ENCODE data around the gene FAM78A.

FAM78A gene

GRCh38 chr9:131276094-131276888, at the start of gene FAM78A:
TSS of gene FAM78A (minus strand) at chr9:131276510. CDS start at chr9:131276179, 331 bp downstream.
- no peak for DNase-seq

GRCh38 chr9:131324736-131325679, 48.7 kb upstream of the FAM78A start:
- no peak for DNase-seq

- no peak for DNase-seq
Measured at GRCh38 chr9:131323629-131324028, 47.3 kb upstream of the FAM78A start.

DNA sequence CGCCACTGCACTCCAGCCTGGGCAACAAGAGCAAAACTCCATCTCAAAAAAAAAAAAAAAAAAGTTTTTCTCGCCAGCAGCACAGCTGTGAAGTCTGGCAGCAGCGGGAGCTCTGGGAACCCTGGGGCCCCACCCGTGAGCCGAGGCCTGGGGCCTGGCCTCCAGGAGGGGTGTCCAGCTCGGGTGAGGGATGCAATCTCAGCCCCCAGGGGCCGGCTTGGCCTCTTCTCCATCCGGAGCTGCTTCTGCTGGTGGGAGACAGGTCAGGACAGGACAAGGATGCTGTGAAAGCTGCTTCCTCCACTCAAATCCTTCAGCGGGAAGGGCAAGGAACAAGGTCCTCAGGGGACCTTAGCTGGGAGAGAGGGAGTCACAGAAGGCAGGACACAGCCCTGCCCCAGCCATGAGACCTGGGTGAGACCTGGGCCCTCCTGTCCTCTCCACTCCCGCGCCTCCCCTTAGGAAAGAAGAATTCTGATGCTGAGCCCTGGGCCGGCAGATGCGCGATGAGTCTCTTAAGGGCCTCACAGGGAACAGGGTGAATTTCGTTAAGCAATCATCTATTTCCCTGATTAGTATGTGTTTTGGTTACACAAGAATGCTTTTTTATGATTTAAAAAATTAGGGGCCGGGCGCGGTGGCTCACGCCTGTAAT, 43.8 kb upstream of the FAM78A start:
- no peak for DNase-seq

DNA sequence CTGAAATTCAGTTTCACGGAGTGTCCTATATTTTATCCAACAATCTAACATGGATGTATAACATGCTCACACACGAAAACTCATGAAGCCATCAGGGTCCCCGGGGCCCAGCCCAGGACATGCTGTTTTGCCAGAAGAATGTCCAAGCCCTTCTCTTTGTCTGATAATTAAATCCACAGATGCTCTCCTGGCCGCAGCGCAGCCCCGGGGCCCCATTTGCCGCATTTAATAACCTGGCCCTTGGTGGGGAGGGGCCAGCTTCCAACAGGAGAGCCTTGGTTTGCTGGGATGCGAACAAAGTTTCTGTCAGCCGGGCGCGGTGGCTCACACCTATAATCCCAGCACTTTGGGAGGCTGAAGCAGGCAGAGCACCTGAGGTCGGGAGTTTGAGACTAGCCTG, 43.2 kb upstream of the FAM78A start:
- no peak for DNase-seq

- DNase-seq, result no peak
Measured at GRCh38 chr9:131318231-131319085, 42.1 kb upstream of the FAM78A start.

GRCh38 chr9:131312822-131313770, 36.8 kb upstream of the FAM78A start:
- no peak for DNase-seq

DNA sequence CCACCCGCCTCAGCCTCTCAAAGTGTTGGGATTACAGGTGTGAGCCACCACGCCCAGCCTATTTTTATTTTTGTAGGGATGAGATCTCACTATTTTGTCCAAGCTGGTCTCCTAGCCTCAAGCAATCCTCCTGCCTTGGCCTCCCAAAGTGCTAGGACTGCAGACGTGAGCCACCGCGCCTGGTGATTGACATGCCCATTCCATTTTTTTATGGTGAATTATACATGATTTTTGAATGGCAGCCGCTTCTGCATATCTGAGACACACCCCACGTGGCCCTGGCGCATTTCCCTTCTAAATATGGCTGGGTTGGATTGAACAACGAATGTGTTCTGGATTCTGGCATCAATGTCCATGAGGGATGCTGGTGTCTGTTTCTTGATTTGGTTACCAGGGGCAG, 35.9 kb upstream of the FAM78A start:
- no peak for DNase-seq

DNA sequence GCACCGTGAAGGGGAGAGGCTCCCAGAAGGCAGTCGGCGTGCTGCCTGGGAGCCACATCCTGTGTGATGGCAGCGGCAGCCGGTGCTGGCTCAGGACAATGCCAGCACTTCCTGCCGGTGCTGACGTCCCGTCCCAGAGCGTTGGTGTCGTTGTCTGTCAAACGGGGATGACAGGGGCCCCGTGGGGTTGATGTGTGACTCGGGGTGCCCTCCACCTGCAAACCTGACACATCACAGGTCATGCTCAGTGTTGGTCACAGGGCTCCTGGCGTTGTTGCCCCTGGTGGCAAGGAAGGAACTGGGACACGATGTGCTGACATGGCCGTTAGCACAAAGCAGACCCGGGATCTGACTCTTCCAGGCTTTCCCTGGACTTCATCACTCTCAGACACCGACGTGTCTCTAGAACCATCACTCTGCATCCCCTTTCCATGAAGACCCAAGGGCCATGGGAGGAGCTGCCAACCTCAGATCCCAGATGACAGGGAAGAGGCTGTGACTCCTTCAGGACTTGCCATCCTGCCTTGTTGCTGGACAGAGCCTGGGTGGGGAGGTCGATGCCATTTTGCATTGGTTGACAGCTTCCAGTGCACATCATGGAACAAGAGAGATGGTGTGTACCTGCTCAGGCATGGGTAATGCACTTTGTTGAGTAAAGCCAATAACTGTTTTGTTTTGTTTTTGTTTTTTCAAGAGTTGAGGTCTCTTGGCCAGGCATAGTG, 34.7 kb upstream of the FAM78A start:
- DNase-seq, result no peak

DNA sequence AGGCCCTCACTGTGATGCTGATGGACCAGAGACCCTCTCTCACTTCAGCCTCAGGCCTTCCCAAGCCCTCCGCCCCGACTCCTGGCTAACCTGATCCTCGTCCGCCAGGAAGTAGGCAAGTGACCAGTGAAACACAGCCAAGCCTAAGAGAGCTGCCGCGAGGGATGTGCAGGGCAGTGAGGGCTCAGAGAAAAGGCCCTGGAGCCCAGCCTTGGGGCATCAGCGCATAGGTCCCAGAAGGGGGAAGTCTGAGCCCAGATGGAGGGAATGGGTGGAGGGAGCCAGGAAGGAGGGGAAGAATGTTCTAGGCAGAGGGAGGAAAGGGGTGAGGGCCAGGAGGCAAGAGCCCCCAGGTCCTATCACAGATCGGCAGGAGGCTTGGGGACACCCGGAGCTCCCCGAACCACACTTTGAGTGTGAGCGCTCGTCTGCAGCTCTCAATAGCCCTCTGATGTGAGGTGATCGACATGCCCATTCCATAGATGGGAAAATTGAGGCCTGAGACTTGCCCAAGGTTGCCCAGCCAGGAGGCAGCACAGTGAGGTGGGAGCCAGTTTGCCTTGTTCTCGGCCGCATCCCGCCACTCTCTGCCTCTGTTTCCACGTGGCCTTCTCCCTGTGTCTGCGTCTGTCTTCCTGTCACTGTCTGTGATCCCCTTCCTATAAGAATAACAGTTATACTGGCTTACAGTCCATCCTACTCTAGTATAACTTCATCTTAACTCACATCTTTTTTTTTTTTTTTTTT, 33.4 kb upstream of the FAM78A start:
- no peak for DNase-seq

DNA sequence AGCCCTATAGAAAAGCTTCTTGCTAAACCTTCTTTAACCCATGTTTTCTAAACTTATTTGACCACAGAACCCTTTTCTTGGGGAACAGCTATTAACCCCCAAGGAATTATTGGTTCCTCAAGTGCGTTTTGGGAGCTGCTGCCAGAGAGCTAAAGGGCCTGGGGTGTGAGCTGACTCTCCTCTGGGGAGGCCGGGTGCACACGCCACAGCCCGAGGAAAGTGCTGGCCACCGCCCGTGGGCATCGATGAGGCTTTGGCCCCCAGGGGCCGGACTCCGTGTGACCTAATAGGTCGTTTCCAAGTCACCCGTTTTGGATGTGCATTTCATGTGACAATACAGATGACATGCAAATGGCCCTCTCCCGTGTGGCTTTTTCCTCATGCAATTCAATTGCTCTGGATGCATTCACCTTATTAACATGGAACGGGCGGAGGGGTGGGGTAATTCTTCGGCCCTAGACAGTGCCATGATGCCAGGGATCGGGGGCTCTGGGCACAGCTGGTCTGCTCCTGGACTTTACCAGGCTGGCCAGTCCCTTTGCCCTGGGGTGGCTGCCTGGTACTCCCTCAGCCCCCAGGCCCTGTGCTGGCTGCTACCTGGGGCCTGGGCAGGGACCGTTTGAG, 32.7 kb upstream of the FAM78A start:
- DNase-seq, result no peak

- no peak for DNase-seq
Measured at GRCh38 chr9:131308452-131308851, 32.1 kb upstream of the FAM78A start.

GRCh38 chr9:131307974-131308373, 31.7 kb upstream of the FAM78A start:
- no peak for DNase-seq

GRCh38 chr9:131306397-131307004, 30.2 kb upstream of the FAM78A start:
- no peak for DNase-seq

DNA sequence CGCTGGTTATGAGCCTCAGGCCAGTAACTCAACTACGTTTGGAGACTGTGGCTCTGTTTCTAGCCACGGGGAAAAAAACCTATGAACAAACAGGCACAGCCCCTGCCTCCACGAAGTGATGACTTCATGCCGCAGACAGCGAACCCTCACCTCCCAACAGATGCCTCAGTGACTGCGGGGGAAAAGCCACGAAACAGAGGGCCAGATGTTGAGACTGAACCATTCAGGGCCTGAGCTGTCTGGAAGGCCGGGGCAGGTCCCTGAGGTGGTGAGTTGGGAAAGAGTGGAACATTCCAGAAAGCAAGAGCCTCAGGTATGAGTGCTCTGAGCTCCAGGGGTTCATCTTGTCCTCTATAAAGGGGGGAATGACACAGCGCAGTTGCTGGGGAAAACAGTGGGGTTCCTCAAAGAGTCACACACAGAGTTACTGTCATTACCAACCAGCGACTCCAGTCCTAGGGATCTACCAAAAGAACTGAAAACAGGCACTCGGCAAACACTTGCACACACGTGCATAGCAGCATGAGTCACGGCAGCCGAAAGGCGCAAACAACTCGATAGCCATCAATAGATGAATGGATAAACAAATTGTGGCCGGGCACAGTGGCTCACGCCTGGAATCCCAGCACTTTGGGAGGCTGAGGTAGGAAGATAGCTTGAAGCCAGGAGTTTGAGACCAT, 28.5 kb upstream of the FAM78A start:
- DNase-seq, result no peak

DNA sequence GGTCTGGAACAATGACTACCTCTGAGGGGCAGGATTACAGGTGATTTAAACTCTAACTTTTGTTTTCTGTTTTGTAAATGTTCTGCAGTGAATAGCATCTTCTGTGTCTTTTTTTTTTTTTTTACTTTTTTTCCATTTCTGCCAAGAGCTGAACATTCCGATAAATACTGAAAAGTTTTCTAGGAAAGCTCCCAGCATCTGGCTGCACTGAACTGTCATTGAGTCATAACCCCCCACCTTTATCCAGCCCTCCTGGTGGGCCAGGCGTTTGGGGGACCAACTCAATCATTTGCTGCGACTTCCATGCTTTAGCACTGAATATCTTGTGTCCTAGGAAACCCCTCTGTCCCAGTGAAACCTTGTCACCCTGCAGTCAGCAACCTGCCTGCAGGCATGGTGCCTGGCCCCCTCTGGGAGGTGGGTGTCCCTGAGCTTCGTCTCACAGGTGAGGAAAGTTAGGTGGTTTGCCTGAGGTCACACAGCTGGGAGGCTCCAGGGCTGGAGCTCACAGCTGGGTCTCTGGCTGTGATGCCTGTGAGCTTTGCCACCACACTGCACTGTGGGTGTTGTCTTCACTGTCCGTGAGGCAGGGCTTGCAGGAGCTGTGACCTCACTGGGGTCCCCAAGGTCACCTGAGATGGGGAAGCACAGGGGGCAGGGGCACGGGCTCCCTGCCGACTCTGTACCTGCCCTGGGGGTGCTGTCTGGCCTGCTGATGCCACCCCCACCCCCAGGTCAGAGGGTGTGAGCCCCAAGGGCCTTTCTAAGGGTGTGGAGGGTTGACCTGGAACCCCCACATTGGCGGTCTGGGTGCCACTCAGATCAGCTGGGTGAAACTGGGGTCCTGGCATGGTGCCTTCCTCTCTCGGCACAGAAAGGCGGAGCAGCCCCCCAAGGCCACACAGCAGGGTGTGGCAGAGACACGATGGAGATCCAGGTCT, 27.3 kb upstream of the FAM78A start:
- no peak for DNase-seq

Data from DMS79 (cell line).